Stomach (tissue), 9 donors: ENCODE measurements around the gene ANK2. TPM values are rescaled to one million over a fixed set of nuclear protein-coding genes. Genes with fewer than 3 reads are reported as not detected.
A peak's percentile ranks its signal among the peaks of the same experiment; 100 is the strongest.

Experiments used
- DNase-seq, 2 donors: peaks; one replicate each; pipeline versions ENCODE4 v3.0.0 to v3.0.0-alpha.2; 2013 to 2019
- H3K27ac ChIP-seq, 5 donors: fragments of 200-600 bp in 4 of 5; sonication (generic) in 4 of 5; one replicate each; pipeline ENCODE4 v1.5.1; 2013 to 2019; ENCODE audit warnings: mild to moderate bottlenecking in 1 of 5, moderate library complexity in 1 of 5
- H3K27me3 ChIP-seq, 3 donors: fragments of 200-600 bp; sonication (generic); one replicate each; pipeline ENCODE4 v1.5.1; 2017 to 2019; ENCODE audit warnings: mixed run types in 1 of 3
- H3K36me3 ChIP-seq, 4 donors: fragments of 200-600 bp; sonication (generic); 1 replicate in 3 of 4; 2 replicates in 1 of 4; pipeline ENCODE4 v1.5.1; 2016 to 2019
- H3K4me1 ChIP-seq, 4 donors: fragments of 200-600 bp; sonication (generic); one replicate each; pipeline ENCODE4 v1.5.1; 2016 to 2019
- H3K4me3 ChIP-seq, 4 donors: fragments of 200-600 bp; sonication (generic) in 3 of 4; one replicate each; pipeline ENCODE4 v1.5.1; 2016 to 2019; ENCODE audit warnings: mild to moderate bottlenecking in 1 of 4
- H3K9me3 ChIP-seq, 4 donors: fragments of 200-600 bp; sonication (generic); one replicate each; pipeline ENCODE4 v1.5.1; 2016 to 2019
- CTCF ChIP-seq, 7 experiments: fragments of 450-650 bp in 4 of 7; fragments of 200-600 bp in 3 of 7; sonication (generic) in 3 of 7; IDR thresholded peaks; one replicate each; pipeline ENCODE4 v1.5.1; 2016 to 2019; ENCODE audit warnings: antibody characterized with exemption in 7 of 7, control low read depth in 2 of 7, mild to moderate bottlenecking in 1 of 7
- EP300 ChIP-seq: sonication (generic); formaldehyde crosslinking; IDR thresholded peaks from one replicate; pipeline ENCODE4 v1.6.1; 2017; ENCODE audit warnings: antibody characterized with exemption
- POLR2A ChIP-seq, 4 donors: fragments of 450-650 bp; IDR thresholded peaks; one replicate each; pipeline ENCODE4 v1.6.1; 2016; ENCODE audit warnings: antibody characterized with exemption in 4 of 4, control low read depth in 2 of 4, mild to moderate bottlenecking in 1 of 4, moderate library complexity in 1 of 4
- POLR2AphosphoS5 ChIP-seq, 3 donors: sonication (generic); formaldehyde crosslinking; IDR thresholded peaks; one replicate each; pipeline ENCODE4 v1.6.1; 2016; ENCODE audit warnings: antibody characterized with exemption in 3 of 3
- WGBS, 5 donors: extraction: QIAGEN DNeasy Blood & Tissue Kit in 3 of 5; methylation state at CpG; one replicate each; pipeline versions ENCODE4 v1.1.5 to v1.1.7; 2013 to 2018; 5-methylcytosine and 5-hydroxymethylcytosine counted together
- intact Hi-C: fragments of 100-400 bp; cut with DNase I; formaldehyde crosslinking; loops from one replicate; pipeline ENCODE4 v1.15.1; 2023; ENCODE audit warnings: low total_unique reads
- polyA plus RNA-seq, 3 donors: library from polyadenylated mRNA; stranded (reverse); fragments of 200-250 nt; gene quantifications; one replicate each; pipeline ENCODE4 v1.2.3, GENCODE V29; 2013
- total RNA-seq, 5 donors: library from RNA; depleted of rRNA; stranded (reverse); fragments of >200 nt; gene quantifications; one replicate each; pipeline versions ENCODE4 v1.1.0 to v1.2.3, GENCODE V29; 2014 to 2016
- donor health status: healthy with polysubstance abuse.
- donor health status: Bipolar disorder and iron deficiency.
- donor health status: healthy.

ANK2 gene
- total and polyA plus RNA-seq, 8 donors = 1.9 to 123 (median 13.8) TPM

DNA sequence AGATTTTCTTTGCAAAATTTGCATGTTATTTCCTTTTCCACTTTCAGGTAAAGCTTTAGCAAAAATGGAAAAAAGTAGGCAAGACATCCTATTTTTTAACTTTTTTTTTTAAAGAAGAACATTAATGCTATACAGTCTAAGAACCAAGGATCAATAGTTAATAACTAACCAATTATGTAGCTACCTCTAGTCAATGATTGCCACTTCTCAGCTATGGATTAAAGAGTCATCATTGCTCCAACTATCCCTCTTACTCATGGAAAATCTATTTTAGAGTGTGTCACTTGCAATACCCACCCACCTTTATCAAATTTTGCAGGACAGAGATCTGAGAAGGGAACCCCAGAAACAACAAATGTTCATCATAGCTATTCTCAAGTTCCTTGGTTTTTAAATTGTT, 223.1 kb downstream of the ANK2 start:
- Histone ChIP-seq H3K4me1 (no peaks in the 10 kb centered on the region), H3K27me3 (no peaks in the 10 kb centered on the region), H3K4me3 (no peak overlapping the region), H3K27ac (no peak overlapping the region), H3K9me3 (no peaks in the 10 kb centered on the region), H3K36me3 (no peaks in the 10 kb centered on the region)
- intact Hi-C loops = no loop called here
- no peak for DNase-seq
- TF ChIP-seq CTCF (IDR thresholded peaks at IDR 0.05) = no peak
- no peak for TF ChIP-seq POLR2AphosphoS5 (IDR thresholded peaks at IDR 0.05)

DNA sequence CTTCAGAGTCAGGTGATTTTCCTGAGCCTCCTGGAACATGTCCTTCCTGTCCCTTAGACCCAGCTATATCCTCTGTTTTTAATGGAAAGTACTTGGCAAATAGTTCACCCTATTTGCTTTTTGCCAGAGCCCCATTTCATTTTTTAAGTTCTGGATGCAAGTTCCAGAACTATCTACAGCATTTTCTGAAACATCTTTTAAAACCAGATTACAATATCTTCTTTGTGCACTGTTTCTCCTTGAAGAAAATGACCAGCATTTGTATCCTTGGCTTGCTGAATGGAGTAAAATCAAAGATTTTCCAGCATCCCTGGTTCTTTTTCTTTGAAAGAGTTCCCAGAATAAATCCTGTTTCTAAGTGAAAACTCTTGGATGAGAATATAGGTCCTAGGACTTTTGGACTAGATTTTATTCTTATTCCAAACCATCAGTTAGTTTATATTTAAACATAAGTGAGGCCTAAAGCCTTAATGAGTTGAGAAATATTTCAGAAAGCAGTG, 224.3 kb downstream of the ANK2 start:
- no peak overlapping the region for H3K4me3 ChIP-seq
- intact Hi-C loops = no loop called here
- no peaks in the 10 kb centered on the region for H3K27me3 ChIP-seq
- H3K9me3 ChIP-seq = no peaks in the 10 kb centered on the region
- peaks cover 0 to 5% (median 0%) of the 10 kb centered on the region in 4 donors for H3K4me1 ChIP-seq
- DNase-seq = no peak
- TF ChIP-seq POLR2AphosphoS5 (IDR thresholded peaks at IDR 0.05) (no peak), CTCF (IDR thresholded peaks at IDR 0.05) (no peak), POLR2A (IDR thresholded peaks at IDR 0.05) (no peak), EP300 (no peak)
- H3K27ac ChIP-seq = no peak overlapping the region
- no peaks in the 10 kb centered on the region for H3K36me3 ChIP-seq

DNA sequence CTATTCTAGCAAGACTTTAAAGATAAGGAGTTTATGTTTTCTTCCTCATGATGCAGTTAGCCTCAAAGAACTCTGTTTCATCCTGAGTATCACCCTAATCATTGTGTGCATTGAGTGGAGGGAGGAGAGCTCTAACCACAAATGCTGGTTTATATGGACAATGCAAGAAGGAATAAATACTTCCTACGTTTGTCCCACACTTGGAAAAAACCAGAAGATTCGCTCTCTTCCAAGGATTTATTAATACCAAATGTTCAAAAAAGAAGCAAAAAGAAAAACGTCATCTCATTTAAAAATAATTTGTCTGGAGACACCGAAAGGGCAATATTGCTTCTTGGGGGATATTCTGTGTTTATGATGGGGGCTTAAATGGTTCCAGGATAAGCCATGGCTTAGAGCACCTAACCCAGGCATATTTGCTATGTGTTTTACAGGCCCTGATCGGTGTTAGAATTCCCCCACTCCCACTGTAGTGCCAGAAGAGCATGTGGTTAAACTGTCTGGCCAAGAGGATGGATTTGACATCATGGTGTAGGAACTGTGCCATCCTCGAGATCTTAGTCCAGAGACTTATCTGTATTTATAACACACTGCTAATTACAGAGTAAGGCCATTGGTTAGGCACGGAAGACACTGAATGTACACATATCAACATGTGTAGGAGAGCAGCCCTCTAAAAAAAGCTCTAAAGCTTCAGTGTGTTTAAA, 227.2 kb downstream of the ANK2 start:
- no peaks in the 10 kb centered on the region for H3K36me3 ChIP-seq
- peak overlapping the region in 1 of 5 donors; percentile 25 for H3K27ac ChIP-seq
- 55 to 70% (median 66%) methylated on average over 7 of the region's 7 CpGs for WGBS, 5 donors
- TF ChIP-seq CTCF (IDR thresholded peaks at IDR 0.05) (no peak), POLR2AphosphoS5 (IDR thresholded peaks at IDR 0.05) (no peak), EP300 (no peak), POLR2A (IDR thresholded peaks at IDR 0.05) (no peak)
- no peaks in the 10 kb centered on the region for H3K9me3 ChIP-seq
- DNase-seq = peak in 1 of 2 donors; percentile 56
- peaks cover 0 to 5% (median 0%) of the 10 kb centered on the region in 4 donors for H3K4me1 ChIP-seq
- no peaks in the 10 kb centered on the region for H3K27me3 ChIP-seq
- no peak overlapping the region for H3K4me3 ChIP-seq
- intact Hi-C loops = no loop called here

DNA sequence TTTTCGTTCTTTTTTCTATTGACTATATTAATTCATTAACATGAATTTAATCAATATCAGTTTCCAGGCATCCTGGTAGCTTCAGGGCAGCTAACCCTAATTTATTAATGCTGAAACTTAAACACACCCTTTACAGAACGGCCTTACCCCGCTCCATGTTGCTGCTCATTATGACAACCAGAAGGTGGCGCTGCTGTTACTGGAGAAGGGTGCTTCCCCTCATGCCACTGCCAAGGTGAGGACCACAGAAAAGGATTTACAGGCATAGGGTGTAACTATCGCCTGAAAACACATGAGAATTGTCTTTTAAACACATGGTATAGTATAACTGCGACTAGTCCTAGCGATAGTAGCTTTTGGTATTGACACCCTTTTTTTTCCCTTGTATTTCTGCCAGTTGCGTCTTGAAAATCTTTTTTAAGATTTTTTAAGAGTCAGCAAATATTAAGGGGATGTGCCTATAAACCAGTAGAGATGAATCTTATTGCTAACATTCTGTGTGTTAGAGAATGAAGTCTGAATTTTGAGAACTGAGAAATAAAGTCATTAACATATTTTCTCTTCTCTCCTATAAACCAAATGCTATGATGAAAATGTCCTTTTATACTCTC, 229.0 kb downstream of the ANK2 start:
- Histone ChIP-seq H3K9me3 (no peaks in the 10 kb centered on the region), H3K36me3 (peaks cover 0 to 7% (median 3%) of the 10 kb centered on the region in 4 donors), H3K27me3 (no peaks in the 10 kb centered on the region), H3K27ac (no peak overlapping the region), H3K4me1 (peaks cover 0 to 5% (median 0%) of the 10 kb centered on the region in 4 donors), H3K4me3 (no peak overlapping the region)
- intact Hi-C loops = no loop called here
- TF ChIP-seq CTCF (IDR thresholded peaks at IDR 0.05) (peak in 5 of 7 experiments; percentile 20 to 62 (median 57)), EP300 (no peak)
- DNase-seq = peak; percentile 58 to 91
- WGBS, 5 donors = 21 to 35% (median 22%) methylated on average over 8 of the region's 8 CpGs
